Aorta (tissue), 5 donors: Measurements from ENCODE around the gene ILF2. TPM values are rescaled to one million over a fixed set of nuclear protein-coding genes. Genes with fewer than 3 reads are reported as not detected.

Source experiments
- ATAC-seq: fragments of 200-7000 bp; cut with Tn5 transposase; one replicate; pipeline ENCODE4 v1.9.1; 2022; ENCODE audit warnings: moderate library complexity; ENCODE audit not compliant: low FRiP score
- DNase-seq, 2 donors: peaks; one replicate each; pipeline ENCODE4 v3.0.0-alpha.2; 2020
- H3K27ac ChIP-seq, 2 donors: one replicate each; pipeline ENCODE4 v1.5.1; 2013; ENCODE audit warnings: low read length in 2 of 2, mild to moderate bottlenecking in 2 of 2, moderate library complexity in 2 of 2, control low read depth in 1 of 2, inconsistent platforms in 1 of 2, low read depth in 1 of 2
- H3K27me3 ChIP-seq, 2 donors: one replicate each; pipeline ENCODE4 v1.6.1; 2013; ENCODE audit warnings: control low read depth in 1 of 2, low read length in 1 of 2, mild to moderate bottlenecking in 1 of 2, moderate library complexity in 1 of 2; ENCODE audit not compliant: insufficient read depth in 2 of 2, control insufficient read depth in 1 of 2
- H3K36me3 ChIP-seq, 2 donors: one replicate each; pipeline ENCODE4 v1.6.1; 2013; ENCODE audit warnings: control low read depth in 1 of 2, low read length in 1 of 2, mild to moderate bottlenecking in 1 of 2; ENCODE audit not compliant: insufficient read depth in 2 of 2, control insufficient read depth in 1 of 2
- H3K4me1 ChIP-seq, 2 donors: one replicate each; pipeline ENCODE4 v1.6.1; 2013; ENCODE audit warnings: low read length in 2 of 2, control low read depth in 1 of 2, mild to moderate bottlenecking in 1 of 2, moderate library complexity in 1 of 2; ENCODE audit not compliant: insufficient read depth in 2 of 2, control insufficient read depth in 1 of 2
- H3K4me3 ChIP-seq, 2 donors: one replicate each; pipeline ENCODE4 v1.5.1; 2013; ENCODE audit warnings: low read length in 2 of 2, control low read depth in 1 of 2, mild to moderate bottlenecking in 1 of 2
- H3K9me3 ChIP-seq: one replicate; pipeline ENCODE4 v1.6.1; 2013; ENCODE audit warnings: mild to moderate bottlenecking, low read length; ENCODE audit not compliant: control insufficient read depth
- WGBS, 2 donors: extraction: QIAGEN DNeasy Blood & Tissue Kit; methylation state at CpG; one replicate each; pipeline ENCODE4 v1.1.7; 2013; 5-methylcytosine and 5-hydroxymethylcytosine counted together
- intact Hi-C, 2 donors: fragments of 100-400 bp; cut with DNase I; formaldehyde crosslinking; loops; one replicate each; pipeline versions ENCODE4 v1.14.2 to v1.15.0; 2022
- microRNA-seq, 2 donors: library from miRNA; unstranded; fragments of <30 nt; microRNA quantifications; one replicate each; pipeline ENCODE4 v1.2.0, GENCODE V29; 2020
- polyA plus RNA-seq, 2 donors: library from polyadenylated mRNA; stranded (reverse); fragments of 200-250 nt; gene quantifications; one replicate each; pipeline ENCODE4 v1.2.3, GENCODE V29; 2013
- total RNA-seq, 2 donors: library from RNA; stranded (reverse); fragmentation: NEBNext Ultra II Directional; extraction: Animal tissue kit (Norgen Biotek cat#: 25700); gene quantifications; one replicate each; pipeline ENCODE4 v1.2.1, GENCODE V29; 2021
- donor health status: healthy with polysubstance abuse.
- donor health status: Bipolar disorder and iron deficiency.
- donor health status: DM: no; HTN: no; CAD: no.
- donor health status: DM: no; HTN: no; CAD: no.
- donor health status: DM: yes; HTN: yes; CAD: no.

The ILF2 gene
- total and polyA plus RNA-seq, 4 donors: 67.0 to 82.9 (median 71.7) TPM

GRCh38 chr1:153614906-153615305 lies 55.9 kb downstream of the ILF2 start:
- Histone ChIP-seq H3K27ac (no peak overlapping the region), H3K4me1 (peaks cover 0 to 1% of the 10 kb centered on the region in 2 donors)
- ATAC-seq: no peak

GRCh38 chr1:153614189-153614900 lies 56.4 kb downstream of the ILF2 start:
- WGBS, 2 donors: 80 to 83% methylated on average over 2 of the region's 2 CpGs
- peak in 1 of 2 donors; percentile 30 for DNase-seq
- no peak for ATAC-seq
- Histone ChIP-seq H3K36me3 (no peaks in the 10 kb centered on the region), H3K9me3 (no peaks in the 10 kb centered on the region), H3K4me1 (peaks cover 0 to 1% of the 10 kb centered on the region in 2 donors), H3K4me3 (no peak overlapping the region), H3K27me3 (no peaks in the 10 kb centered on the region), H3K27ac (no peak overlapping the region)
- intact Hi-C loops: loop anchor here in 1 of 2 donors (5.0 kb wide), 2 partner anchors 42 to 107 kb away; no protein-coding TSS in a partner anchor

More at GRCh38 chr1:153614906-153615305, 55.9 kb downstream of the ILF2 start:
- no peaks in the 10 kb centered on the region for H3K27me3 ChIP-seq
- intact Hi-C loops: loop anchor here (5.0 kb wide), 2 partner anchors 43 to 108 kb away; no protein-coding TSS in a partner anchor
- WGBS, 2 donors: 91 to 95% methylated on average over 7 of the region's 7 CpGs
- no peak overlapping the region for H3K4me3 ChIP-seq
- no peaks in the 10 kb centered on the region for H3K36me3 ChIP-seq
- DNase-seq: peak in 1 of 2 donors; percentile 38
- H3K9me3 ChIP-seq: no peaks in the 10 kb centered on the region

GRCh38 chr1:153613406-153613805 lies 57.4 kb downstream of the ILF2 start:
- Histone ChIP-seq H3K27me3 (no peaks in the 10 kb centered on the region), H3K27ac (peak overlapping the region in 1 of 2 donors; percentile 8), H3K36me3 (no peaks in the 10 kb centered on the region), H3K9me3 (no peaks in the 10 kb centered on the region), H3K4me1 (peaks cover 0 to 1% of the 10 kb centered on the region in 2 donors), H3K4me3 (no peak overlapping the region)
- ATAC-seq (no peak), DNase-seq (peak in 1 of 2 donors; percentile 45)
- intact Hi-C loops: loop anchor here in 1 of 2 donors (5.0 kb wide), 2 partner anchors 41 to 106 kb away; no protein-coding TSS in a partner anchor
- 77 to 78% methylated on average over 5 of the region's 5 CpGs for WGBS, 2 donors

DNA sequence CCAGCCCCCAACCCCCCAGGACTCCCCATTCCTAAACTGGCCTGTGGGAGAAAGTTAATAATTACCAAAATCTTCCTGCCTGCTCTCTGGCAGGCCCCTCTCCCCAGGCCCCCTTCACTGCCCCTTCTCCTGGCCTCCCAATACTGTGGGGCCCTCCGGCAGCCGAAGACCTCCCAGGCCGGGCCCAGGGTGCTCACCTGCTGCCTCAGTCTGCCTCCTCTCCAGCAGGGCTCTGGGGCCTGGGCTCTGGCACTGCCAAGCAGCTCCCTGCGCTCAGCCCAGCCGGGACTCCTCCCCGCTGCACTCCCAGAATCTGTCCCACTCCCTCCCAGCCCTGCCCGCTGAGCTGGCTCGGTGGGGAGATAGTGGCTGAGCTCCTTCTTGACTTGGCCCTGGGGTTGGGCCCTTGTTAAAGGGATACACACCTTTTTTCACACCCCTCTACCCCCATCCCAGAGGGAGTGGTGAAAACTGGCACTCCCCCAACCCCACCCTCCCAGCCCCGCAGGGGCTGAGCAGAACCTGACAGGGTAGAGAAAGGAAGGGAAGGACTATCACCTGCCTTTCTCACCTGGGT lies 58.0 kb downstream of the ILF2 start, which contains the start of gene S100A16:
S100A16 (minus strand) TSS at position 383 of the 577 bp plus-strand sequence. CDS start 4,986 bp downstream, outside the sequence.
- Histone ChIP-seq H3K4me1 (peaks cover 0 to 1% of the 10 kb centered on the region in 2 donors), H3K36me3 (no peaks in the 10 kb centered on the region), H3K27ac (peak within 1 kb of the TSS; percentile 23 to 81), H3K4me3 (peak within 1 kb of the TSS; percentile 50 to 77), H3K9me3 (no peaks in the 10 kb centered on the region), H3K27me3 (no peaks in the 10 kb centered on the region)
- DNase-seq: peak; percentile 87 to 92
- 6 to 7% methylated on average over 8 to 9 of the region's 9 CpGs for WGBS, 2 donors
- peak; percentile 83 for ATAC-seq
- intact Hi-C loops: loop anchor here in 1 of 2 donors (5.0 kb wide), 2 partner anchors 41 to 106 kb away; no protein-coding TSS in a partner anchor

GRCh38 chr1:153612111-153612754 lies 58.6 kb downstream of the ILF2 start:
- Histone ChIP-seq H3K9me3 (no peaks in the 10 kb centered on the region), H3K27ac (peak overlapping the region; percentile 23 to 81), H3K4me3 (peak overlapping the region; percentile 50 to 77), H3K27me3 (no peaks in the 10 kb centered on the region), H3K4me1 (no peaks in the 10 kb centered on the region), H3K36me3 (no peaks in the 10 kb centered on the region)
- intact Hi-C loops: loop anchor here in 1 of 2 donors (5.0 kb wide), 2 partner anchors 40 to 105 kb away; no protein-coding TSS in a partner anchor
- ATAC-seq: peak; percentile 4
- DNase-seq: peak in 1 of 2 donors; percentile 75
- 0 to 6% methylated on average over 10 to 11 of the region's 11 CpGs for WGBS, 2 donors

Small RNA genes within 50 kb of the gene (microRNA-seq; reads per million reads assigned to microRNA genes)
- gene MIR8083: 0 reads per million in 2 donors

Other genes starting within 250 kb of the ILF2 start
- not detected for gene S100A7, start 210.3 kb downstream of the ILF2 start, total RNA-seq
- gene S100A7, start 210.3 kb downstream of the ILF2 start, polyA plus RNA-seq: not detected
- 1,000 to 10,000 TPM in 1 of 2 donors, 100 to 1,000 TPM in 1; 934 to 1,126 TPM for gene S100A6, start 135.0 kb downstream of the ILF2 start, total RNA-seq
- gene S100A6, start 135.0 kb downstream of the ILF2 start, polyA plus RNA-seq: 1,000 to 10,000 TPM; 3,932 to 5,181 TPM
- gene S100A5, start 130.1 kb downstream of the ILF2 start, total RNA-seq: not detected
- not detected for gene S100A5, start 130.1 kb downstream of the ILF2 start, polyA plus RNA-seq
- 100 to 1,000 TPM; 406 to 967 TPM for gene S100A4, start 125.2 kb downstream of the ILF2 start, total RNA-seq
- 1,000 to 10,000 TPM; 3,369 to 4,033 TPM for gene S100A4, start 125.2 kb downstream of the ILF2 start, polyA plus RNA-seq
- 1 to 10 TPM; 2.3 to 3.8 TPM for gene S100A3, start 121.7 kb downstream of the ILF2 start, total RNA-seq
- gene S100A3, start 121.7 kb downstream of the ILF2 start, polyA plus RNA-seq: 10 to 100 TPM in 1 of 2 donors, 1 to 10 TPM in 1; 3.0 to 11.7 TPM
- 1 to 10 TPM; 1.8 TPM for gene S100A2, start 105.1 kb downstream of the ILF2 start, total RNA-seq
- 1 to 10 TPM; 2.1 to 6.4 TPM for gene S100A2, start 105.1 kb downstream of the ILF2 start, polyA plus RNA-seq
- gene S100A16, start 57.9 kb downstream of the ILF2 start, total RNA-seq: 10 to 100 TPM; 72.8 to 83.4 TPM
- 100 to 1,000 TPM in 1 of 2 donors, 10 to 100 TPM in 1; 86.5 to 116 TPM for gene S100A16, start 57.9 kb downstream of the ILF2 start, polyA plus RNA-seq
- not detected for gene S100A14, start 54.7 kb downstream of the ILF2 start, total RNA-seq
- 10 to 100 TPM in 1 of 2 donors, 1 to 10 TPM in 1; 2.5 to 91.2 TPM for gene S100A14, start 54.7 kb downstream of the ILF2 start, polyA plus RNA-seq
- gene S100A13, start 43.5 kb downstream of the ILF2 start, total RNA-seq: 100 to 1,000 TPM in 1 of 2 donors, 10 to 100 TPM in 1; 80.0 to 111 TPM
- 100 to 1,000 TPM; 243 to 245 TPM for gene S100A13, start 43.5 kb downstream of the ILF2 start, polyA plus RNA-seq
- under 1 TPM in 1 of 2 donors, not detected in 1; 0.69 TPM for gene S100A1, start 42.6 kb downstream of the ILF2 start, total RNA-seq
- gene S100A1, start 42.6 kb downstream of the ILF2 start, polyA plus RNA-seq: 1 to 10 TPM in 1 of 2 donors, under 1 TPM in 1; 0.23 to 7.1 TPM
- 10 to 100 TPM; 54.3 to 57.0 TPM for gene CHTOP, start 36.9 kb downstream of the ILF2 start, total RNA-seq
- gene CHTOP, start 36.9 kb downstream of the ILF2 start, polyA plus RNA-seq: 10 to 100 TPM; 34.4 to 51.8 TPM
- 10 to 100 TPM; 30.4 to 35.4 TPM for gene SNAPIN, start 12.3 kb downstream of the ILF2 start, total RNA-seq
- 10 to 100 TPM; 52.6 to 55.6 TPM for gene SNAPIN, start 12.3 kb downstream of the ILF2 start, polyA plus RNA-seq
- gene NPR1, start 7.7 kb upstream of the ILF2 start, total RNA-seq: 100 to 1,000 TPM; 116 to 168 TPM
- gene NPR1, start 7.7 kb upstream of the ILF2 start, polyA plus RNA-seq: 100 to 1,000 TPM in 1 of 2 donors, 10 to 100 TPM in 1; 39.4 to 110 TPM
- 10 to 100 TPM; 52.2 to 76.7 TPM for gene INTS3, start 57.1 kb upstream of the ILF2 start, total RNA-seq
- gene INTS3, start 57.1 kb upstream of the ILF2 start, polyA plus RNA-seq: 100 to 1,000 TPM in 1 of 2 donors, 10 to 100 TPM in 1; 10.9 to 101 TPM
- 10 to 100 TPM; 52.4 to 54.5 TPM for gene SLC27A3, start 104.4 kb upstream of the ILF2 start, total RNA-seq
- 100 to 1,000 TPM in 1 of 2 donors, 10 to 100 TPM in 1; 26.3 to 166 TPM for gene SLC27A3, start 104.4 kb upstream of the ILF2 start, polyA plus RNA-seq